Sigmoid colon (tissue), 3 donors: ENCODE results near the gene ADRA2B.
"Not testable (repeated sequence)": the region's sequence is repeated elsewhere in the genome, so short reads cannot be mapped to it uniquely, and the experiment has no call there.

Experiments used
- POLR2A ChIP-seq, 2 donors: fragments of 450-650 bp; IDR thresholded peaks; one replicate each; pipeline ENCODE4 v1.6.1; 2016; ENCODE audit warnings: antibody characterized with exemption in 2 of 2, mild to moderate bottlenecking in 2 of 2, moderate library complexity in 2 of 2
- TF ChIP-seq, protein P1 (sequence below), 4 experiments: fragments of 450-650 bp in 3 of 4; fragments of 200-600 bp in 1 of 4; IDR thresholded peaks; one replicate each; pipeline ENCODE4 v1.5.1; 2016 to 2019; ENCODE audit warnings: antibody characterized with exemption in 4 of 4, mild to moderate bottlenecking in 3 of 4, moderate library complexity in 2 of 4

DNA sequence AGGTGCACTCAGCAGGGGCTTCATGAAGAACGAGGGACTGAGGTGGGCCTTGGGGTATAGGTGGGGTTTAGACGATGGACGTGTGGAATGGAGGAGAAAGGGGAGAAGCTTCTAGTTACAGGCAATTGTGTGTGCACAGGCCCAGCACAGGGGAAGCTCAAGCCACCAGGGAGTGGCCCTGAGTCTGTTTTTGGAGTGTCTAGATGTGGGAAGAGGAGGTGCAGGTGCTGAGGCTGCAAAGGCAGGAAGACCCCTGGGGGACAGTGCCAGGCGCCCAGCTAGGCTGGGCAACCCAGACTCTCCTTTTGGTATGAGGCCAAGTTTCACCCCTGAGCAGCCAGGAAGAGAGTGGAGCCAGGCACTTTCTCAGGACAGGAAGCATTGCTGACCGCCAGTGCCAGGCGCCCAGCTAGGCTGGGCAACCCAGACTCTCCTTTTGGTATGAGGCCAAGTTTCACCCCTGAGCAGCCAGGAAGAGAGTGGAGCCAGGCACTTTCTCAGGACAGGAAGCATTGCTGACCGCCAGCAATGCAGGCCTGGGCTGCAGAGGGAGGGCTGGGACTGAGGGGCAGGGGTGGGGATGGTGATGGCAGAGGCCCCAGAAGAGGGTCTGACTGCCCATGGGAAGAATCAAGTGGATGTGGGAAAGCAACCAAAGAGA, 31.4 kb downstream of the ADRA2B start:
- TF ChIP-seq POLR2A (IDR thresholded peaks at IDR 0.05) = not testable (repeated sequence)
- TF ChIP-seq, protein P1, sequence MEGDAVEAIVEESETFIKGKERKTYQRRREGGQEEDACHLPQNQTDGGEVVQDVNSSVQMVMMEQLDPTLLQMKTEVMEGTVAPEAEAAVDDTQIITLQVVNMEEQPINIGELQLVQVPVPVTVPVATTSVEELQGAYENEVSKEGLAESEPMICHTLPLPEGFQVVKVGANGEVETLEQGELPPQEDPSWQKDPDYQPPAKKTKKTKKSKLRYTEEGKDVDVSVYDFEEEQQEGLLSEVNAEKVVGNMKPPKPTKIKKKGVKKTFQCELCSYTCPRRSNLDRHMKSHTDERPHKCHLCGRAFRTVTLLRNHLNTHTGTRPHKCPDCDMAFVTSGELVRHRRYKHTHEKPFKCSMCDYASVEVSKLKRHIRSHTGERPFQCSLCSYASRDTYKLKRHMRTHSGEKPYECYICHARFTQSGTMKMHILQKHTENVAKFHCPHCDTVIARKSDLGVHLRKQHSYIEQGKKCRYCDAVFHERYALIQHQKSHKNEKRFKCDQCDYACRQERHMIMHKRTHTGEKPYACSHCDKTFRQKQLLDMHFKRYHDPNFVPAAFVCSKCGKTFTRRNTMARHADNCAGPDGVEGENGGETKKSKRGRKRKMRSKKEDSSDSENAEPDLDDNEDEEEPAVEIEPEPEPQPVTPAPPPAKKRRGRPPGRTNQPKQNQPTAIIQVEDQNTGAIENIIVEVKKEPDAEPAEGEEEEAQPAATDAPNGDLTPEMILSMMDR (IDR thresholded peaks at IDR 0.05) = not testable (repeated sequence)
